ENCODE data around the gene CCDC12. TPM values are rescaled to one million over a fixed set of nuclear protein-coding genes. Genes with fewer than 3 reads are reported as not detected.

CCDC12 gene
- total RNA-seq, 1 donor from 2014 or later = 66.2 TPM

GRCh38 chr3:47012342-47013230, 36.0 kb upstream of the CCDC12 start:
- no peaks in the 10 kb centered on the region for H3K9me3 Mint-ChIP-seq
- intact Hi-C loops (cut with micrococcal nuclease) = no loop called here
- H3K27me3 Mint-ChIP-seq = no peaks in the 10 kb centered on the region
- DNase-seq = no peak
- no peak overlapping the region for H3K27ac Mint-ChIP-seq
- H3K4me3 Mint-ChIP-seq = no peak overlapping the region
- H3K4me1 Mint-ChIP-seq = peaks cover 26% of the 10 kb centered on the region
- H3K36me3 Mint-ChIP-seq (ENCODE audit: low read depth) = peaks cover 29% of the 10 kb centered on the region

DNA sequence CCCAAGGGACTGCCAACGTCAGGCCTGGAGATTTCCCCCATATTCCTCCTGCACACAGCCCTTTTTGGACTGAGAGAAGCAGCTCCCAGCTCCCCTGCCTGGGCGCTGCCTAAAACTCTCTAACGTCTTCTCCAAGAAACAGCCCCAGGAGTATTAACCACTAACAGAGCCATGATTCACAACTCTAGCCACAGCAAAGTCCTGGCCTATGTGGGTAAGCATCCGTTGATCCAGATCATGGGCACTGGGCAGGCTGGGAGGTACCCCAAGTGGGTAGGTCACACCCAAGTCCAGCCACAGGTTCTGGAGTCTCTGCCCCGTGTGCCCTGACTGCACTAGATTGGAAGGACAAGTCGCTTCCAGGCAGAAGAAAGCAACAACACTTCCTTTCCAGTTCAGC, 34.8 kb upstream of the CCDC12 start:
- intact Hi-C loops (cut with micrococcal nuclease) = no loop called here
- H3K4me1 Mint-ChIP-seq = peaks cover 14% of the 10 kb centered on the region
- no peak for DNase-seq
- H3K4me3 Mint-ChIP-seq = no peak overlapping the region
- H3K27ac Mint-ChIP-seq = no peak overlapping the region
- no peaks in the 10 kb centered on the region for H3K9me3 Mint-ChIP-seq
- H3K27me3 Mint-ChIP-seq = no peaks in the 10 kb centered on the region
- H3K36me3 Mint-ChIP-seq (ENCODE audit: low read depth) = peaks cover 28% of the 10 kb centered on the region

GRCh38 chr3:47010910-47011309, 34.4 kb upstream of the CCDC12 start:
- no peak overlapping the region for H3K4me3 Mint-ChIP-seq
- intact Hi-C loops (cut with micrococcal nuclease) = no loop called here
- peaks cover 12% of the 10 kb centered on the region for H3K4me1 Mint-ChIP-seq
- no peak for DNase-seq
- H3K27ac Mint-ChIP-seq = no peak overlapping the region
- peaks cover 32% of the 10 kb centered on the region for H3K36me3 Mint-ChIP-seq (ENCODE audit: low read depth)
- H3K9me3 Mint-ChIP-seq = no peaks in the 10 kb centered on the region
- no peaks in the 10 kb centered on the region for H3K27me3 Mint-ChIP-seq

DNA sequence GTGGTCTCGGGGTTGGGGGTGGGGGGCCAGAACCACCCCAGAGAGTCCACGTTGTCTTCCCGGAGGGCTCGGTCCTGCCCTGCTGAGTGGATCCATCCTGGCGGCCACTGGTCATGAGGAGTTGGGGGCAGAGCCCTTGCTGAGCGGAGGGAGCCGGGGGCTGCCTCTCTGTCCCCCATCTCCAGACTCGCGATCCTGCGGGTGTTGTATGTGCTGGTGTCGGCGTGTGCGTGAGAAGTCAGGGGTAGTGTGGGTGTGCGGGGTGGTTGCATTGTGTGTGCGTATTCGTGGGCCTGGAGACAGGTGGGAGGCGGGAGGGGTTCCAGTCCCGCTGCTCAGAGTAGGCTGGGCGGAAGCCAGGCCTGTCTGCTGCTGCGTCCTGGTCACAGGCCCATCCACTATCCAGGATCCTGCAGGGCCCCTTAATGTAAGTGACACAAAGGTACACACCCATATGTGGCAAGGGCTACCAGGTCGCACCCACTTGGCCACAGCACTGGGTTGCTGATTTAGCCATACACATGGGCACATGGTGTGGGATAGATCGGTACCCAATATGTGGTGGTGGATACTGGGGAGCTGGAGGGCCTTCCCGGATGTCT, 33.7 kb upstream of the CCDC12 start:
- no peak for DNase-seq
- H3K36me3 Mint-ChIP-seq (ENCODE audit: low read depth) = peaks cover 35% of the 10 kb centered on the region
- H3K27me3 Mint-ChIP-seq = no peaks in the 10 kb centered on the region
- peaks cover 9% of the 10 kb centered on the region for H3K4me1 Mint-ChIP-seq
- intact Hi-C loops (cut with micrococcal nuclease) = no loop called here
- no peaks in the 10 kb centered on the region for H3K9me3 Mint-ChIP-seq
- peak overlapping the region; percentile 53 for H3K27ac Mint-ChIP-seq
- H3K4me3 Mint-ChIP-seq = peak overlapping the region; percentile 34

DNA sequence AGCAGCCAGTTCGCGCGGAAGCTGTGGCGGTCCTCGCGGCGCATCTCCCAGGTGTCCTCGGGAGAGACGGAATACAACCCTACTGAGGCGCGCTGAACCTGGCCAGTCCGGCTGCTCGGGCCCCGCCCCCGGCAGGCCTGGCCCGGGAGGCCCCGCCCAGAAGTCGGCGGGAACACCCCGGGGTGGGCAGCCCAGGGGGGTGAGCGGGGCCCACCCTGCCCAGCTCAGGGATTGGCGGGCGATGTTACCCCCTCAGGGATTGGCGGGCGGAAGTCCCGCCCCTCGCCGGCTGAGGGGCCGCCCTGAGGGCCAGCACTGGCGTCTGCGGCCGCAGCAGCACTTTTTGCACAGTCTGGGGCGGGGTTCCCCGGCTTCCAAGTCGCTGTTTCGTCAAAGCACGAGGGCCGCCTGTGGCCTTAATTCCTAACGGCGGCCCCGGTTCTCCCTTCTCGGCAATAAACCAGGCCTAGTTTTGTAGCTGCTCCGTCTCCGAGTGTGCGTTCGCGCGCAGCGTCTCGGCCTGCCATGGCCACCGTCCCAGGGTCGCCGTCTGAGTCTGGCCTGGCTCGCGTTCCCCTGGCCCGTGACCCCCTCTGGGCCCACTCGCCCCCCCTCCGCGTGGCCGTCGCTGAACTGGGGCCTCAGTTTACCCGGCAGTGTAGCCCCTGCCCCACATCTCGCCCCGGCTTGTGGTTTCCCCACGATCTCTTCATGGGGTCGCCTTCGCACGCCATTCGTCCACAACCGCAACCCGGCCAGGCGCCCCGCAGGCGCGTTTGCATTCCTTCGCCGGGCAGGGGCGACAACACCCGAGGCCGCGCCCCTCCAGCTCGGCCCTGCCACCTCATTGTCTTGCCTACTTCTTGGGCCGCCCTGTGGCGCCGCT, 32.9 kb upstream of the CCDC12 start:
- no peaks in the 10 kb centered on the region for H3K9me3 Mint-ChIP-seq
- H3K4me3 Mint-ChIP-seq = peak overlapping the region; percentile 34
- DNase-seq = peak; percentile 88
- peaks cover 37% of the 10 kb centered on the region for H3K36me3 Mint-ChIP-seq (ENCODE audit: low read depth)
- intact Hi-C loops (cut with micrococcal nuclease) = no loop called here
- H3K27me3 Mint-ChIP-seq = no peaks in the 10 kb centered on the region
- H3K4me1 Mint-ChIP-seq = peaks cover 7% of the 10 kb centered on the region
- peak overlapping the region; percentile 53 for H3K27ac Mint-ChIP-seq

GRCh38 chr3:47008851-47009224, 32.3 kb upstream of the CCDC12 start:
- no peaks in the 10 kb centered on the region for H3K27me3 Mint-ChIP-seq
- no peak for DNase-seq
- H3K27ac Mint-ChIP-seq = no peak overlapping the region
- peaks cover 7% of the 10 kb centered on the region for H3K4me1 Mint-ChIP-seq
- H3K4me3 Mint-ChIP-seq = peak overlapping the region; percentile 37
- peaks cover 37% of the 10 kb centered on the region for H3K36me3 Mint-ChIP-seq (ENCODE audit: low read depth)
- H3K9me3 Mint-ChIP-seq = no peaks in the 10 kb centered on the region
- intact Hi-C loops (cut with micrococcal nuclease) = no loop called here

DNA sequence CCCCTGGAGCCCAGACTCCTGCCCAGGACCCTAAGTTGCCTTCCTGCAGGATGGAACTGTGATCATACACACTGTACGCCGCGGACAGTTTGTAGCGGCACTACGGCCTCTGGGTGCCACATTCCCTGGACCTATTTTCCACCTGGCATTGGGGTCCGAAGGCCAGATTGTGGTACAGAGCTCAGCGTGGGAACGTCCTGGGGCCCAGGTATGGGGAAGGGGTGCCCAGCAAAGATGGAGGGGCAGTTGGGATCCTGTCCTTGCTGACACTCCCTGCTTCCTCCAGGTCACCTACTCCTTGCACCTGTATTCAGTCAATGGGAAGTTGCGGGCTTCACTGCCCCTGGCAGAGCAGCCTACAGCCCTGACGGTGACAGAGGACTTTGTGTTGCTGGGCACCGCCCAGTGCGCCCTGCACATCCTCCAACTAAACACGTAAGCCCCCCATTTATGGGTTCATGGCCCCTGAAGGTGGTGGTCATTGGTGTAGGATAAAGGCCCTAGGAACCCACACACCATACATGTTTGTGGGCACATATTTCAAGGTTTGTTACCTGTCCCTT, 31.8 kb upstream of the CCDC12 start:
- Mint-ChIP-seq H3K4me3 (peak overlapping the region; percentile 37), H3K27me3 (no peaks in the 10 kb centered on the region), H3K9me3 (no peaks in the 10 kb centered on the region), H3K4me1 (peaks cover 7% of the 10 kb centered on the region), H3K27ac (no peak overlapping the region), H3K36me3 (ENCODE audit: low read depth) (peaks cover 41% of the 10 kb centered on the region)
- no peak for DNase-seq
- intact Hi-C loops (cut with micrococcal nuclease) = no loop called here

GRCh38 chr3:47007482-47008233, 31.1 kb upstream of the CCDC12 start:
- peaks cover 7% of the 10 kb centered on the region for H3K4me1 Mint-ChIP-seq
- H3K4me3 Mint-ChIP-seq = no peak overlapping the region
- DNase-seq = no peak
- no peak overlapping the region for H3K27ac Mint-ChIP-seq
- no peaks in the 10 kb centered on the region for H3K27me3 Mint-ChIP-seq
- peaks cover 45% of the 10 kb centered on the region for H3K36me3 Mint-ChIP-seq (ENCODE audit: low read depth)
- intact Hi-C loops (cut with micrococcal nuclease) = no loop called here
- H3K9me3 Mint-ChIP-seq = no peaks in the 10 kb centered on the region

DNA sequence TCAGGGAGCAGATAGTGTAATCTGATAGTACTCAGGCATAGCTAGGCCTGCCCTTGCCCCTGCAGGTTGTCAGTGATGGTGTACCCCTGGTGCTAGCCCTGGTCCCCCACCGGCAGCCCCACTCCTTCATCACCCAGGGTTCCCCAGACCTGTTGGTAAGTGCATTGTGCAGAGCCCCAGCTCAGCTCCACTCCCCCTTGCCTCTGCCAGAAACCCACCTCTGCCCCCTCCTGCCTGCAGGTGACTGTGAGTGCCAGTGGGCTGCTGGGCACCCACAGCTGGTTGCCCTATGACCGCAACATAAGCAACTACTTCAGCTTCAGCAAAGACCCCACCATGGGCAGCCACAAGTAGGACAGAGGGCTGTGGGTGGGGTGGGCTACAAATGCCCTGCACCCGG, 30.5 kb upstream of the CCDC12 start:
- no peak overlapping the region for H3K27ac Mint-ChIP-seq
- H3K36me3 Mint-ChIP-seq (ENCODE audit: low read depth) = peaks cover 50% of the 10 kb centered on the region
- no peaks in the 10 kb centered on the region for H3K27me3 Mint-ChIP-seq
- peaks cover 7% of the 10 kb centered on the region for H3K4me1 Mint-ChIP-seq
- no peak overlapping the region for H3K4me3 Mint-ChIP-seq
- intact Hi-C loops (cut with micrococcal nuclease) = no loop called here
- no peak for DNase-seq
- no peaks in the 10 kb centered on the region for H3K9me3 Mint-ChIP-seq

DNA sequence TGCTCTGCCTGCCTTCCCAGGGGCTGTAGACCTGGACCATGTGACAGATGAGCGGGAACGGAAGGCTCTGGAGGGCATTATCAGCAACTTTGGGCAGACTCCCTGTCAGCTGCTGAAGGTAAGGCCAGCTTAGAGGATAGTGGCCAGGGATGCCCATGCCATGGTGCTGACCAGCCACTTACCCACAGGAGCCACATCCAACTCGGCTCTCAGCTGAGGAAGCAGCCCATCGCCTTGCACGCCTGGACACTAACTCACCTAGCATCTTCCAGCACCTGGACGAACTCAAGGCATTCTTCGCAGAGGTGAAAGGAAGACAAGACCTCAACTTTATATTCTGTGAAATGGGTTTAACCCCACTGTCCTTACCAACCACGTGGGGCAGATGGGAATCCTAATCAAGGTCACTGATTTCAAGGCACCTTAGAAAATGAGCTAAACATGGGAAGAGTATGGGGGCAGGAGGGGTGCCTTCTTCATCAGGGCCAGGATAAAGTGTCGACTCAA, 29.7 kb upstream of the CCDC12 start:
- no peak overlapping the region for H3K27ac Mint-ChIP-seq
- intact Hi-C loops (cut with micrococcal nuclease) = no loop called here
- no peak overlapping the region for H3K4me3 Mint-ChIP-seq
- no peak for DNase-seq
- H3K36me3 Mint-ChIP-seq (ENCODE audit: low read depth) = peaks cover 54% of the 10 kb centered on the region
- H3K4me1 Mint-ChIP-seq = peaks cover 4% of the 10 kb centered on the region
- no peaks in the 10 kb centered on the region for H3K27me3 Mint-ChIP-seq
- no peaks in the 10 kb centered on the region for H3K9me3 Mint-ChIP-seq

GRCh38 chr3:47005212-47006144, 28.9 kb upstream of the CCDC12 start:
- no peak for DNase-seq

More at GRCh38 chr3:47005212-47006144, 28.9 kb upstream of the CCDC12 start:
- Mint-ChIP-seq H3K27ac (no peak overlapping the region), H3K36me3 (ENCODE audit: low read depth) (peaks cover 56% of the 10 kb centered on the region), H3K27me3 (no peaks in the 10 kb centered on the region), H3K4me1 (peaks cover 4% of the 10 kb centered on the region), H3K4me3 (no peak overlapping the region), H3K9me3 (no peaks in the 10 kb centered on the region)
- intact Hi-C loops (cut with micrococcal nuclease) = no loop called here
